NCI-H1092 treated with DMSO at 0.1 percent for 48 hours (cell line): ENCODE results near the gene PARM1.

ENCODE experiments used
- DNase-seq: peaks from one replicate; lab custom pipeline; 2025; lab: John Stamatoyannopoulos, UW

PARM1 gene

DNA sequence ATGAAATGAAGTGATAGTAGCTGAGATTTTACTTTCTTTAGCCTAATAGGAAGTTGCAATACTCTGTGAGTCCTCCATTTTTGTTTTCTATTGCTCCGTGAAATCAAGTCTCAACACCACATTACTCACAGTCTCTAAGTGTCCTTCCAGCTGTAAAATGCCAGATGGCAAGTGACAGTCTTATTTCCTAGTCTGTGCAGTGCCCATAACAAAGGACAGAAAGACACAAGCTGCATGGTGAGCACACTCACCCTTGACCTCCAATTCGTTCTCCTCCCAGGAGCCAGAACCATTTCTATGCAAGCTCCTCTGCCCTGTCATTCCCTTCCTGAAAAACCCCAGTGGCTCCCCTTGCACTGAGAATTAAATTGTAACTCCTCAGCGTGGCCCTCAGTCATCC, 101.6 kb downstream of the PARM1 start:
- DNase-seq, result no peak

DNA sequence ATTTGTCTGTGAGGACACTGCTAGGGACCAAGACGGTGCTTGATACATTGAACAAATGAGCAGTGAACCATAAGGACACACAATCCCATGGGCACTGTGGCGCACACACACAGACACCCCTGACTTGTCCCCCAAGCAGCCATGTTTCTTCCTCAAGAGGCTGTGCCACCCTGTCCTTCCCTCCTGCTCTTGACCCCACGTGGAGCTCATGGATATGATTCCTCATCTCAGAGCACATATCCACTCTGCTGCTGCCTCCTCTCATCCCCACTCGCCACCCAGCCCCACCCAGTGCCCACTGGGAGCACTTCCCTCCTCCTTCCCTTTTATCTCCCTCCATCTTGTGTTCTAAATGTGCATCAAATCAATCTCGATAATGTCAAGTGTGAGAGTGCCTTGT, 102.4 kb downstream of the PARM1 start:
- no peak for DNase-seq

DNA sequence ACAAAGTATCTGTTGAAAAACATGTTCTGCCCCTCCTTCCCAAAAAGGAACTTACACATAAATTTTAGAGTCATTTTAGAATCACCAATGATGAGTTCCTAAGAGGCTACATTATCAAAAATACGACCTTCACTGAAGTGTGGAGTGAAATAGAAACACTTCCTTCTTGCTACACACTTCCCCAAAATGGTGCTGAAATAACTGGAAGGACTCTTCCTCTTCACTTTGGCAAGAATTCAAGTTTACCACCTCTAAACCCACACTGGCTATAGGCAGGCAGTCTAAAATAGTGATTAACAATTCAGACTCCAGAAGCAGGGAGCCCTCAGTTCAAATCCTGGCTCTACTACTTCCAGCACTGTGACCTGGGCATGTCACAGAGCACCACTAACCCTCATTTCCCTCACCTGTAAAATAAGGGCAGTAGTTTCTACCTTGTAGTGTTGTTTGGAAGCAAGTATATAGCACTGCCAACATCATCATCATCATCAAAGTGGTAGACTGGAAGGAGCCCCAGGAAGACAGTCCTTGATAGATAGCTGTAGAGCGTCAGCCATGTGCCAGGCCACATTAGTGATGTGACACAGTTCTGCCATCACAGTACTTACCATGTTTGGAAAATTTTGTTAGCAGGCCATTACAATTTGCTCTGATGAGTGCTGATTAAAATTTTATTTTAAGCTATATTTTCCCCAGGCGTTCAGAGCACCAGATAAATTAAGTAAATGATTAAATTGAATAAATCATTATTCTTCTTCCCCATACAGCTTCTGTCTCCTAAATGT, 103.3 kb downstream of the PARM1 start:
- DNase-seq, result no peak

DNA sequence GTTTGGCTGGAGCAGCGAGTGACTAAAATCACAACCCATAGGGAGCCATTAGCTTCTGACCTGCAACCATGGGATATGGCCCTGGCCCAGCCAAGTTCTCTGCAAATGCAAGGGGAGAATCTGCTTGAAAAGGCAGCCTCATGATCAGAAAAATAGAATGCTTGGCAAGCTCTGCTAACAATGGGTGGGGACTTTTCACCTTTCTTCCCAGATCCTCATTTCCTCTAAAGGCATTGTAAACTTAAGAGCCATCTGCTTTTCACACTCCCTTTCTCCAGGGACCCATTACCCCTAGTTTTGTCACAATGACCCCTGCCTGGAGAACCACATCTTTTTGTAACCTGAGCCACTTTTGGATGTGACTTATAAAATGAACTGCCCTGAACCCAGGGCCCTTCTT, 104.3 kb downstream of the PARM1 start:
- no peak for DNase-seq

DNA sequence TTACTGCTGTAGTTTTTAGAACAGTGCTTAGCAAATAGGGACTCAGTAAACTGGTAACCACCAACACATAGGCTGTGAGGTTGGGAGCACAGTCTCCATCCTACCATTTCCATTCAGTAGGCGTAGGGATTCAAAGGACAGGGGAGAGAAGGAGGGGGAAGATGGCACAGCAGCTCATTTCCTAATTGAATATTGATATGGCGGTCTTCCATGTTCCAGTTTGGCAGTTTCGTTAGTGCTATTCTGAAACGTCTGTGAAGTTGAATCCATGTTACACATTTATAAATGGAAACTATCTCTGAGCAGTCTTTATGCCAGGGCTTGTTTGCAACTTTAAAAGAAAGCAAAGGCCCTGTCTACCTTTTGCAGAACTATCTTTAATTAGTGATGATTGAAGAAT, 105.5 kb downstream of the PARM1 start:
- no peak for DNase-seq

DNA sequence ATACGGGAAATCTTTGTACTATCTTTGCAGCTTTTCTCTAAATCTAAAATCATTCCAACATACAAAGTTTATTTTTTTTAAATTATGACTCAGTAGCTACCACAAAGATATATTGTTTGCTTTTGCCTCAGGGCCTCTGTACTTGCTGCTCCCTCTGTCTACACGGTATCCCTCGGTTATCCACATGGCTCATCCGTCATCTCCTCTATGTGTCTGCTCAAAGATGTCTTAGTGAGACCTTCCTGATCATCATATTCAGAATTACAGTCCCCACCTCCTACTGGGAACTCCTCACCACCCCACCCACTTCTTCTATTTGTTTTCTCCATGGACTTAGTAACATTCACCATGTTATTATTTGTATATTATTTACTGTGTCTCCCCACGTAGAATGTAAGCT, 107.8 kb downstream of the PARM1 start:
- DNase-seq, result no peak

DNA sequence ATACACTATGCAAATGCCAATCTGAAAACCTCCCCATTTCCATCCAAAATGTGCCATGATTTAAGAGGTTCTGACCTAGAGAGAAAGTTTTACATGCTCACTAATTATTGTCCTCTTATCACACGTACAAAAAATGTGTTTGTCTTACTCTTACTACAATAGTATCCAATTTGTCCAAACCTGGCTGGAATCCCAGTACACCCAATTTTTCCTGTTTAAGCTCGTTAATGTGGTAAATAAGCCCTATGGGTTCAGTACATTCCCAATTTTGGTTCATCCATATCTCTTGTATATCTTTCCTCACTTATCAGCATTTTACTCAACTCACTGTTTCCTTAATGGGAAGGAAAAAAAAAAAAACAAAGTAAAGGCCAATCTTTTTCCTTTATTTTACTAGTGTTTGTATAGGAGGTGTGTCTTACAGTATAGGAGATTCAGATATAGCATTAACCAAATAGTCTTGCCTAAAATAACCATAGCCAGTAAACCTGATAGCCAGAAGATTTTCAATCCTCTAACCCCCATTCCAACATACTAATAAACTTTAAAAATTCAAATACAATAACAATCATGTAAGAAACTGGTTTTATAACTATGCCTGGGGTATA, 109.8 kb downstream of the PARM1 start:
- no peak for DNase-seq

DNA sequence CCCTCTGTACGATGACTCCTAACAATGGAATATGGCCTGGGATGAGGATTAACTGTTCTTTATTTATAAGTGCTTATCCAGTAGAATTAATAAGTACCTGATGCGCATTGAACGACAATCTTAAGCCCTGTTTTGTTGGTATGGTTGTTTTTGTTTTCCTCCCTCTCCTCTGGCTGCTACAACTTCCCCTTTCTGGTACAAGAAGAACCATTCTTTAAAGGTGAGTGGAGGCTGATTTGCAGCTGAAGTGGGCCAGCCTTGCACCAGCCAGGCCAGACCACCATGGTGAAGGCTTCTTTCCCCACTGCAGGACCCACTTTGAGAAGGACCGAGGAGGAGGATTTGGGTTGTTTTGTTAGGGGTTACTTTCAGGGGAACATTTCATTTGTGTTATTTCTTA, 113.3 kb downstream of the PARM1 start:
- no peak for DNase-seq

DNA sequence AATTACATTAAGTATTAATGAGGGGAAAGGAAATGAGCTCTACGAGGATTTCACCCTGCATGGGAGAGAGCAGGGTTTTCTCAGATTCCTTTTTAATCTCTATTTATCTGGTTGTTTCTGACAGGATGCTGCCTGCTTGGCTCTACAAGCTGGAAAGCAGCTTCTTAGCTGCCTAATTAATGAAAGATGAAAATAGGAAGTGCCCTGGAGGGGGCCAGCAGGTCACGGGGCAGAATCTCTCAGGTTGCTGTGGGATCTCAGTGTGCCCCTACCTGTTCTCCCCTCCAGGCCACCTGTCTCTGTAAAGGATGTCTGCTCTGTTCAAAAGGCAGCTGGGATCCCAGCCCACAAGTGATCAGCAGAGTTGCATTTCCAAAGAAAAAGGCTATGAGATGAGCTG, 113.7 kb downstream of the PARM1 start:
- no peak for DNase-seq

DNA sequence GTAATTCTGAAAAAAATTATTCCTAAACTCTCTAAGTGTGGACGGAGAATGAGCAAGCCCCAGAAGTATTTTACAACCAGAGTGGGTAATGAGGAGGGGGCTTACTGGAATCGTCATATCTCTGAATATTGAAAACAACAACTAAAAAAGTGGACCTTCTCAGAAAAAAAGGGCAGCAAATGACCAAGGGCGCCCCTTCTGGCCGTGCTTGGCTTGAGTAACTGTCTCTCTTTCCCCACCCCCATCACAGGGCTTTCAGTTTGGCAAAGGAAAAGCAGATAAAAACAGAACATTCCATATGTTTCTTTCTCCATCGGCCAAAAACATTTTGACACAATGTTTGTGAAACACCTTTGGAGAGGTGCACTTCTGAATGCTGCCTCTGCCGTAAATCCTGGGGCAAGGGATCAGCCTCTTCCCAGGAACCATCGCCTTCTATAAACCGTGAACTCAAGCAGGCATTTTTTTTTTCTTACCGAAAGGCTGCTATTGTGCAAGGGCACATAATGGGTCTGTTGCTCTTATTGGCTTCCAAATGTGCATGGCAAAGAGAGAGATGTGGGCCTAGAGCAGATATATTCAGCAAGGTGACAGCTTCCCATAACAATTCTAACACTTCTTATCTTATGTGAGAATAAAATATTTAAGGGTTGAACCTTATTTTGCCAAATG, 115.4 kb downstream of the PARM1 start:
- no peak for DNase-seq

DNA sequence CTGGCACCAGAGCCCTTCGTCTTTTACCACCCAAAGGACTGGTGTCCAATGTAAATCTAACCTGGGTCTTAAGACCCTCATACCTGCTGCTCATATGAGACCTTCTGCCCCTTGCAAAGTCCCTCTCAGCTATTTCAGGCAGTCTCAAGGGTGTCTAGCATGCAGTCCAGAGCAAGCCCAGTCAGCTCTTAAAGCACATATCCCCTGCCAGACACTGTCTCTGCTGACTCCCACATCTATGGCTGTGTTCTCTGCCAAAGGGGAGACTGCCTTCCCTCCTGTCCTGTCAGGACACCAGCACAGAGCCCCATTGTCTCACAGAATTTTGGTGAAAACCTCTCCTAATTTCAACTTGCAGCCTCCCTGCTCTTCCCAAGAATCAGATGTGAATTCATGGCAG, 118.5 kb downstream of the PARM1 start:
- DNase-seq, result no peak

DNA sequence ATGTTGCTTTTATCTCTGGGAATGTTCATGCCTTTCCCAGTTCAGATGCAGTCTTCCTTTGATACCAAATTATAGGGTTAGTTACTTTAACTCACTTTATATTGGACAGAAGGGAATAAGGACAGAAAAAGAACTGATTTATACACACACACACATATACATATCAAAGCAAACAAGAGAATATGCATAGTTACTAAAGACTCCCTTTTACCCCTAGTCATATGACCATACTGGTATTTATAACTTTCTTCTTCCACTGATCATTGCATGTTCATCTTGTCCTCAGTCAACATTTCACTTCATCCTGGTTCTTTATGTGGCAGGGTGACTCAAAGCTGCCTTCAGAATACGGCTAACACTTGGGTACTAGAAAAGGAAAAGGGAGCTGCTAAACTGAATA, 120.4 kb downstream of the PARM1 start:
- DNase-seq, result no peak

DNA sequence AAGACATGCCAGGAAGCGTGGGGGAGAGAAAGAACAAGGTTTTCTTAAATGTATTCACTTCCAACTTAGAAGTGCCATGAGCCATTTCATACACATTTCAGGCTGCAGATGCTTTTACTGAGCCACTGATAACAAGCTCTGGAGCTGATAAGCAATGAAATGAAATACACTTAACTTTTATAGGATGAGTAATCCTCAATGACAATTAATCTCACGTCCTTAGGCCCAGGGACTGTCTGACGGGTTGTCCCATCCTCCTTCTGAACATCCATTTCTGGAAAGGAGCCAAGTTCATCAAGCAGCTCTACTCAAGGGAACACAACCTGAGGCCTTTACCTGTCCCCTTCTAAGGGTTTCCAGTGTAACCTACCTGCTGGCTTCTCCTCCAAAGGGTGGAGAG, 121.2 kb downstream of the PARM1 start:
- DNase-seq, result no peak

DNA sequence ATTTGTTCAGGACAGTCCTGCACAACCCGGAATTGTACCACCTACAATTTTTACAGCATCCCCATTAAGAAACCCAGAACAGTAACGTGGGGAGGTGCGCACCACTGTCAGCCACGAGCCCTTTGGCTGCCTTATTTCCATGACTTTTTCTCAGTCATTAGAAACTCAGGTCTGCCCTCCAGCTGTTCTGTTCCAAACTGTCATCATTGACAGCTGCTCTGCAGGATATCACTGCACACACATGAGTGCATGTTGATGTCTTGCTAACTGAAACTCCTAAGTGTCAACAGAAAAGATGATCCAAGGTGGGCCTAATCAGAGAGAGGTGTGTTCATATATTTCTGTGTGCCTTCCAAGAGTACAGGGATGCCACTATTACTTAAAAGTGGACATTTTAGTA, 123.4 kb downstream of the PARM1 start:
- DNase-seq, result no peak

DNA sequence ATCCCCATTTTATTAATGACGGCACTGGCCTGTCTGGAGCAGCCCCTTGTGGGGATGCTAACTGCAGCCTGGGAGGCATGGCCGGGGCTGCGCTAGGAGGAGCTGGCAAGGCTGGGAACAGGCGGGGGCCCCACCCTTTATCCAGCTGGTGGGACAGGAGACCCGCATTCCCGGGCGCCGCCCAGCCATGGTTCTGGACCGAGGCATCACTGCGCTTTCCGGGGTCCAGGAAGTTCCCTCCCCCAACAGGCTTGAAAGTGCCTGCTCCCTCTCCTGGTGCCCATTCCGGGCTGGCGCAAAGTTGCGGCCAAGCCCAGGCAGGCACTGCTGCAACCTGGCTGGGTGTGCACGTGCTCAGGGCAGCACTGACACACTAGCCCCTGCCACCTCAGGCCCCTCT, 124.5 kb downstream of the PARM1 start:
- no peak for DNase-seq

DNA sequence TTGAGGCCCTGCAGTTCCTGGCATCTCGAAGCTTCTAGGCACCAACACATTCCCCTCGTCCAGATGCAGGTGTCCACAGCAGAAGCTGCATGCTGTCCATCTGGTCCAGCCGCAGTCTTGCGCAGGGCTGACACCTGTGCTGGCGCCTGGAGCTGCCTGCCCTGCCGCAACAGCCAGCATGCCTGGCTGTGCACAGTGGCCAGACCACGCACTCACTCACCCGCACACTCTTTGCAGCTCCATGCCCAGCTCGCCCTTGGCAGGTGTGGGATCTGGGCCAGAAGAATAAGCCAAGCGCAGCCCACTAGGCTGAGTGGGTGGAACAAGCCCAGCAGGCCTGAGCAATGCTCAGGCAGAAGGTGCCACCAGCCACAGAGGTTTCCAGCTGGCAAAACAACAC, 125.6 kb downstream of the PARM1 start:
- DNase-seq, result no peak

DNA sequence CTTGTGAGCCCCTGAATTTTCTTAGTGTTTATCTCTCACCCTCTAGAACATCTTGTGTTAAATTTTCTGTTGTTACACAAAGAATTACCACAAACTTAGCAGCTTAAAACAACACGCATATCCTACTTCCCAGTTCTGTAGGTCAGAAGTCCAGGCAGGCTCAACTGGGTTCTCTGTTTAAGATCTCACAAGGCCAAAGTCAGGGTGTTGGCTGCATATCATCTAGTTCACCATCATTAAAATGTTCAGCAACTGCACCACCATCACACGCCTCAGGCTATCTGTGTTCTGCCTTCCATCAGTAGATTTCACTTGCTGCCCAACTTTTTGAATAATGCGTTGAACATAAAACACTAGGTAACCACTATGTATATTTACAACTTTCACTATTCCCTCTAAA, 130.5 kb downstream of the PARM1 start:
- no peak for DNase-seq

DNA sequence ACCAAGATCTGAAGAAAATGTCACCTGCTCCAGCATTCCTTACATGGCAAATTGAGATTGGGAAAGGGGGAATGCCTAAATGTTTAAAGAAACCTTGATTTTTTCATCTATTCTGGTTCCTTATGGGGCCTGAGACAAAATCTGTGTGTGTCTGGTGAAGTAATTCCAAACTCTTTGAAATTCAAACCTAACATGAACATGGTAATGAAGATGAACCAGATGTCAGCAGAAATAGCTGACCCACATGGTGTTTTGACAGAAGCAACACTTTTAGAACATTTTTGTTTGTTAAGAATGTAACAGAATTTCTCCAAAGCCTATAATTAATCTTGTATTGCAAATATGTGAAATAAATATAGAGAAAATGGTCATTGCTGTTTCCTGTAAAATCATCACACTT, 133.0 kb downstream of the PARM1 start:
- peak; percentile 2 for DNase-seq

DNA sequence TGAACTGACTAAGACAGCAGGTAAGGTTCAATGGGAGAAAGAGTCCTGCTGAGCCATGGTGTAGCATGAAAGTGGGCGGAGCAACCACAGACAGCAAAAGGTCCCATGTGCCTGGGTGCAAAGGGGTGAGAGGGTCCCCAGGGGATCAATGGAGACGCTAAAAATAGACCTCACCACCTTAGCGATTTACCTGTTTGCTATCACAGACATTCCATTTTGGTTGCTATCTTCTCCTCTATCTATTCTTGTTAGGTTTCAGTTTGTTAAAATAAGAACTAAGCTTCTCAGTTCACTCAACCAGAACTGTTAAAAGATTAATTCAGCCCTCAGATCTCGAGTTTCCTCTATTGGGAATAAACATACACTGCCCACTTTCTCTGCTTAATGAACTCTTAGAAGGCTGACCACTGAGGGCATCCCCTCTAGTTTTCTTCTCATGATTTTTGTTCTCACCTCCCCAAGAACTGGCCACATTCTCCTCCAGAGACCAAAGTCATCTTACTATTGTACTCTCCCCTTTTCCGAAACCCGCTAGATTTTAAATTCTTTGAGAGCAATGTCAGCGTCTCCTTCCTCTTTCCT, 136.7 kb downstream of the PARM1 start:
- no peak for DNase-seq

DNA sequence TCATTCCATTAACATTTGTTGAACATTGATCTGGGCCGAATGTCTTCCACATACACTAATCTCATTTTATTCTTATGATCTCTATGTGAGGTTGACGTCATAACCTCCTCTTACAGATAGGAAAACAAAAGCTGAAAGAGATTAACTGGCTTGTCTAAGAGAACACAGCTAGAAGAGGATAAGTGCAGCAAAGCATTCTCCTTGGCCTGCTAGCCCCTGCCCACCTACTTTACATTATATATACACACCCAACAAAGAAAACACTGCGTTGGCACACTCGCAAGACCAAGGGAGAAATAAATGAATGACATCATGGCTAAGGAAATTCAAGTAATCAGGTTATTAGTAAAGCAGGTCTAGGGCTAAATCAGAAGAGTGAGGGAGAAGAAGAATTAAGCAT, 138.4 kb downstream of the PARM1 start:
- DNase-seq, result no peak

DNA sequence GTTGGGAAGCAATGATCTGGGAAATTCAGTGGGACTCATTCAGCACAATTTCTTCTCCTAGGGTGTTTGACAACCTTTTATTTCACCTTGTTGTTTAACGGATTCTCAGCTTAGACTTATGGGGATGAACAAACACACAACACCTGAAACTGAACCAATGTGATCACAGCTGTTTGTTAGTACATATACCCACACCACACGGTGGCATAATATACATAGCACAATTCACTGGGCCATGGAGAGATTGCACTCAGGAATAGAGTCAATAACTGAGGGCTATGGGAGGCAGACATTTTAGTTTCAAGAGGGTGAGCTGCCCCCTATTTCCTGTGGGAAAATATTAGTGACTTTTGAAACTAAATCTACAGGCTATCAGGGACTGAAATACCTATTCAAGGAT, 148.0 kb downstream of the PARM1 start:
- DNase-seq, result no peak

DNA sequence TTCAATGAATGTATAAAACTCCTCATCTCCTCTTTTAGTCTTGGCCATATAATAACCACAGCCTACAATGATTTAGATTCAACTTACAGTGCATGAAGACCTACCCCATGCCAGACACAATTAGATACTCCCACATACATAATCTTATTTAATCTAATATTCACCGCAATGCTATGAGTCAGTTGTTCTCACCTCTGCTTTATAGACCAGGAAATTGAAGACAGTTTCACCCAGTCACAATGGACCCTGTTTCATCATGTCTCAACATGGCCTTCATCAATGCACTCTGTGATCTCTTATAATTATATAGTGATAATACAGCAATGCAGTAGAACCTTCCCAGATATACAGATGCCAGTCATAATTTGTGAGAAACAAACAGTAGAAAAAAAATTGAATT, 148.6 kb downstream of the PARM1 start:
- DNase-seq, result no peak

DNA sequence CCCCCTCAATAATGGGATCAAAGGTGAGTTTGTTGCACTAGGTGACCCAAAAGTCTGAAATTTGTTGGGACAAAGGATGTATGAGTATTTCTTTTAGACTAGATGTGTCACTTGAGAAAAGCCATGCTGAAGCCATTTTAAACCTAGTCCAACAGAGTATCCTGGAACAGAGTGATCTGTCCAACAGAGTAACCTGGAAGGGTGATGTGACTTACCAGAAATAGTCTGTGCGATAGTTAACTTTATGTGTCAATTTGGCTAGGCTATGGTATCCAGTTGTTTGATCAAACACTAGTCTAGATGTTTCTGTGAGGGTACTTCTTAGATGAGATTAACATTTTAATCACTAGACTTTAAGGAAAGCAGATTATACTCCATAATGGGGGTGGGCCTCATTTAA, 154.5 kb downstream of the PARM1 start:
- no peak for DNase-seq
